Prostate gland (tissue), 2 donors: ENCODE data around the gene ARHGAP44. TPM values are rescaled to one million over a fixed set of nuclear protein-coding genes. Genes with fewer than 3 reads are reported as not detected.

Source experiments
- DNase-seq: peaks from one replicate; pipeline ENCODE4 v3.0.0-alpha.2; 2019; ENCODE audit warnings: low spot score
- H3K27ac ChIP-seq, 2 donors: fragments of 200-600 bp; sonication (generic); 2 replicates each; pipeline ENCODE4 v1.5.1; 2017 to 2019
- H3K27me3 ChIP-seq: fragments of 200-600 bp; sonication (generic); replicated peaks from 2 replicates; pipeline ENCODE4 v1.5.1; 2019; ENCODE audit not compliant: insufficient read depth
- H3K36me3 ChIP-seq, 2 donors: fragments of 200-600 bp; sonication (generic); 1 replicate in 1 of 2; 2 replicates in 1 of 2; pipeline versions ENCODE4 v1.5.1 to v1.8.1; 2017 to 2019
- H3K4me1 ChIP-seq: fragments of 200-600 bp; sonication (generic); replicated peaks from 2 replicates; pipeline ENCODE4 v1.5.1; 2019
- H3K4me3 ChIP-seq, 2 donors: fragments of 200-600 bp; sonication (generic); 2 replicates each; pipeline ENCODE4 v1.5.1; 2017 to 2019
- H3K9me3 ChIP-seq: fragments of 200-600 bp; sonication (generic); 2 replicates; pipeline ENCODE4 v1.5.1; 2017
- POLR2A ChIP-seq: fragments of 450-650 bp; IDR thresholded peaks from one replicate; pipeline ENCODE4 v1.6.1; 2016; ENCODE audit warnings: antibody characterized with exemption, mild to moderate bottlenecking
- POLR2AphosphoS5 ChIP-seq: sonication (generic); formaldehyde crosslinking; IDR thresholded peaks from one replicate; pipeline ENCODE4 v1.6.1; 2017; ENCODE audit warnings: antibody characterized with exemption
- WGBS: methylation state at CpG from one replicate; pipeline ENCODE4 v1.1.5; 2018; 5-methylcytosine and 5-hydroxymethylcytosine counted together
- intact Hi-C: fragments of 100-400 bp; cut with DNase I; formaldehyde crosslinking; loops from one replicate; pipeline ENCODE4 v1.14.2; 2022
- microRNA counts, 2 donors: library from miRNA; unstranded; fragments of <30 nt; microRNA quantifications; one replicate each; lab custom pipeline; 2016 to 2017
- microRNA-seq: library from miRNA; unstranded; fragments of <30 nt; microRNA quantifications from one replicate; pipeline ENCODE4, GENCODE V29; 2016
- small RNA-seq, 2 donors: library from RNA; depleted of rRNA; stranded (forward); fragments of <200 nt; gene quantifications; one replicate each; pipeline ENCODE3, GENCODE V24; 2016
- total RNA-seq, 2 donors: library from RNA; depleted of rRNA; stranded (reverse); fragments of >200 nt; gene quantifications; one replicate each; pipeline ENCODE4 v1.1.0, GENCODE V29; 2016
- TF ChIP-seq, protein P1 (sequence below), 4 experiments: fragments of 200-600 bp in 2 of 4; fragments of 450-650 bp in 2 of 4; sonication (generic) in 2 of 4; IDR thresholded peaks; 1 replicate in 3 of 4; 2 replicates in 1 of 4; pipeline ENCODE4 v1.5.1; 2016 to 2019; ENCODE audit warnings: antibody characterized with exemption in 4 of 4, mild to moderate bottlenecking in 2 of 4, moderate library complexity in 2 of 4

ARHGAP44 gene
- total RNA-seq, 2 donors from 2014 or later = 7.5 to 15.7 TPM

DNA sequence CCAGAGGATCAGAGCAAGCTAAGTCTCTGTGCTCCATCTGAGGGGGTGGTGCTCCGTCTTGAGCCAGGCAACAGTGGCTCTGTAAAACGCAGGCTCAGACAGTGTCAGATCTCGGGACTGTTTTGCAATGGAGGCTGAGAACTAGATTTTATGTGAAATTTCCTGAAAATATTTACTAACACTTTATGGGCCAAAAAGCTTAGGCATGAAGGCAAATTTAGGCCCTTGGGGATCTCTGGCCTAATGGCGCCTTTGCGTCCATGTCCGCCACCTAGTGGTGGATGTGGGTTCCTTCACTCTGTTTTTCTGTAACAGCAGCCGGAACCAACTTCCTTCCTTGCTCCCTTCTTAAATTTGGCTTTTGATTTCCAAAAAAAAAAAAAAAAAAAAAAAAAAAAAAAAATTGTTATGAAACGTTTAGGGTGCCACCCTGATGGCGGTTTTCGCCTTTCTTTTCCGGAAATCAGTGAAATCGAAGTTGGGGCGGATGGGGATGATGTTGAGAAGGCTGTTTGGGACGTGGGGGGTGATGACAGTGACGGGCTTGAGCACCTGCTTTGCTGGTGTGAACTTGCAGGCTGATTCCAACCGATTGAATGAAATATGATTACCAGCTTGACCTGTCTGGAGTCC, 242.5 kb downstream of the ARHGAP44 start:
- no peak for DNase-seq
- Histone ChIP-seq H3K4me1 (no peaks in the 10 kb centered on the region), H3K4me3 (no peak overlapping the region), H3K9me3 (no peaks in the 10 kb centered on the region), H3K27me3 (no peaks in the 10 kb centered on the region), H3K27ac (no peak overlapping the region), H3K36me3 (no peaks in the 10 kb centered on the region)
- 58% methylated on average over 16 of the region's 16 CpGs for WGBS
- intact Hi-C loops = loop anchor here (5.0 to 10.0 kb wide), 2 partner anchors 1270 to 1893 kb away; partner anchors contain the start of gene HS3ST3B1
- TF ChIP-seq POLR2A (no peak), POLR2AphosphoS5 (no peak)
- TF ChIP-seq, protein P1, sequence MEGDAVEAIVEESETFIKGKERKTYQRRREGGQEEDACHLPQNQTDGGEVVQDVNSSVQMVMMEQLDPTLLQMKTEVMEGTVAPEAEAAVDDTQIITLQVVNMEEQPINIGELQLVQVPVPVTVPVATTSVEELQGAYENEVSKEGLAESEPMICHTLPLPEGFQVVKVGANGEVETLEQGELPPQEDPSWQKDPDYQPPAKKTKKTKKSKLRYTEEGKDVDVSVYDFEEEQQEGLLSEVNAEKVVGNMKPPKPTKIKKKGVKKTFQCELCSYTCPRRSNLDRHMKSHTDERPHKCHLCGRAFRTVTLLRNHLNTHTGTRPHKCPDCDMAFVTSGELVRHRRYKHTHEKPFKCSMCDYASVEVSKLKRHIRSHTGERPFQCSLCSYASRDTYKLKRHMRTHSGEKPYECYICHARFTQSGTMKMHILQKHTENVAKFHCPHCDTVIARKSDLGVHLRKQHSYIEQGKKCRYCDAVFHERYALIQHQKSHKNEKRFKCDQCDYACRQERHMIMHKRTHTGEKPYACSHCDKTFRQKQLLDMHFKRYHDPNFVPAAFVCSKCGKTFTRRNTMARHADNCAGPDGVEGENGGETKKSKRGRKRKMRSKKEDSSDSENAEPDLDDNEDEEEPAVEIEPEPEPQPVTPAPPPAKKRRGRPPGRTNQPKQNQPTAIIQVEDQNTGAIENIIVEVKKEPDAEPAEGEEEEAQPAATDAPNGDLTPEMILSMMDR (IDR thresholded peaks at IDR 0.05) = peak; percentile 35 to 60 (median 48)

DNA sequence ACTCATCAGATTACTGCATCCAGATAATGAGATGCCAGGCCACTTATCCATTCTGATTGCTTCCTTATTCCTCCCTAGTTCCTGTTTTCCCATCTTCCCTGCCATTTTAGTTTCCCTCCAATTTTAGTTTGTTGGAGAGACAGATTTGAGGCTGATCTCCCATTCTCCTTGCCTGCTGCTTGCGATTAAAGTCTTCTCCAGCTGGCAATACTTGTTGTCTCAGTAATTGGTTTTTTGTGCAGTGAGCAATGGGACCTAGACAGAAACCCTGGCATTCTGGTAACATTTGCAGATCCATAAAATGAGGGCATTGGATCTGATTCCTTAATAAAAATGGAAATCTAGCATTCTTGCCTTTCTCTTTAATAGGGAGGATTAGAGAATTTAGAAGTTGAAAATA, 246.1 kb downstream of the ARHGAP44 start:
- 100% methylated on average over 1 of the region's 1 CpG for WGBS

DNA sequence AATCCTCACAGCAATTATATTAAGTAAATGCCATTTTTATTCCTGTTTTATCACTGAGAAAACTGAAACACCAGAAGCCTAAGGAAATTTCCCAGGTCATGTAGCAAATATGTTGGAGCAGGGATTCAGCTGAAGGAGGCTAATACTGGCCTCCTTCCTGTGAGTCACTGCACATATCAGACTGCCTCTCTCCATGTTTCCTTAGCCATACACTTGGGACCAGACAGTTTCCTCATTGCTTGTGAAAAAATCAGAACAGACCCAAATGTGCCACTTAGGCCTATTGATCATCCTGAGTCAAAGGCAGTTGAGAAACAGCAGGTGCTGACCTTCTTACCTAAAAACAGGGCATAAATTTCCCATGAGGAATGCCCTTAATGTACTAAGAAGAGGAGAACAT, 247.5 kb downstream of the ARHGAP44 start:
- intact Hi-C loops = loop anchor here (10.0 kb wide), 1 partner anchor 1888 kb away; no protein-coding TSS in a partner anchor
- Histone ChIP-seq H3K27ac (no peak overlapping the region), H3K27me3 (no peaks in the 10 kb centered on the region), H3K36me3 (no peaks in the 10 kb centered on the region), H3K4me1 (no peaks in the 10 kb centered on the region), H3K9me3 (no peaks in the 10 kb centered on the region), H3K4me3 (no peak overlapping the region)
- DNase-seq = no peak
- no peak for TF ChIP-seq POLR2AphosphoS5
- TF ChIP-seq POLR2A = no peak
- TF ChIP-seq, protein P1 (IDR thresholded peaks at IDR 0.05) = no peak

More for the DNA sequence above, 246.1 kb downstream of the ARHGAP44 start:
- no peak overlapping the region for H3K27ac ChIP-seq
- no peak for DNase-seq
- intact Hi-C loops = loop anchor here (10.0 kb wide), 1 partner anchor 1889 kb away; no protein-coding TSS in a partner anchor
- no peak overlapping the region for H3K4me3 ChIP-seq
- H3K36me3 ChIP-seq = no peaks in the 10 kb centered on the region
- H3K9me3 ChIP-seq = no peaks in the 10 kb centered on the region
- no peaks in the 10 kb centered on the region for H3K27me3 ChIP-seq
- TF ChIP-seq POLR2AphosphoS5 (no peak), POLR2A (no peak)
- TF ChIP-seq, protein P1 (IDR thresholded peaks at IDR 0.05) = no peak
- no peaks in the 10 kb centered on the region for H3K4me1 ChIP-seq

DNA sequence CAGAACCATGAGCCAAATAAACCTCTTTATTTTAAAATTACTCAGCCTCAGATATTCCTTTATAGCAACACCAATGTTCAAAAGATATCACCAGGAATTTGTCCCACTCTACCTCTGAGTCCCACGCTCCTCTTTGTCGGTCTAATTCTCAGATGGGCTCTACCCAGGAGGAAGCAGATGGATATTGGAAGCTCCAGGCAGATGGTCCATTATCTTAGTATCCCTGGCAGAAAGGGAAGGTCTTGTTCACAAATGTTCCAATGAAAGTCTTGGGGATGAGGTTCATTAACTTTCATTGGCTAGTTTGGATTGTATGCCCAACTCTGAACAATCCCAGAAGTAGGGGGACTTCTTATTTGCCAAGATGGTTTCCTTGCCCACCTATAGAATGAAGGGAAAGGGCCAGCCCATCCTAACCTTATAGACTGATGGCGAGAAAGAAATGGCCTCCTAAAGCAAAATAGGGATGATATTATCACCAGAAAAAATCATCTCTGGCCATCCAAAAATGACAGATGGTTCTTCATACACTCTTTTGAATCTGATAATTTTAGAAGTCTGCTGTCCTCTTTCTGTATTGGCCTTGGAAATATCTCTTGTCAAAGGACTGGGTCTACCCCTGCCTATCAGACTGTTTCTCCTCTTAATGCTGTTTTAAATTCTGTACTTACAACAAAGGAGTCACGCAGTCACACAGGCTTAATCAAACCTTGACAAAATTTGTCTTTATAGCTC, 249.8 kb downstream of the ARHGAP44 start:
- H3K27ac ChIP-seq = no peak overlapping the region
- H3K4me1 ChIP-seq = no peaks in the 10 kb centered on the region
- no peaks in the 10 kb centered on the region for H3K9me3 ChIP-seq
- 81% methylated on average over 4 of the region's 4 CpGs for WGBS
- intact Hi-C loops = loop anchor here (10.0 kb wide), 1 partner anchor 1886 kb away; no protein-coding TSS in a partner anchor
- TF ChIP-seq, protein P1 (IDR thresholded peaks at IDR 0.05) = no peak
- TF ChIP-seq POLR2A = no peak
- no peak for TF ChIP-seq POLR2AphosphoS5
- H3K27me3 ChIP-seq = no peaks in the 10 kb centered on the region
- H3K4me3 ChIP-seq = no peak overlapping the region
- DNase-seq = no peak
- H3K36me3 ChIP-seq = no peaks in the 10 kb centered on the region

MicroRNA genes within 50 kb of the gene (microRNA counts, 767-probe panel; counts per million panel counts)
- microRNA hsa-miR-1269b (lab: Ali Mortazavi, UCI) = 0 to 431 counts per million in 2 donors

Small RNA genes lying within 50 kb of the gene (microRNA-seq; reads per million reads assigned to microRNA genes)
- gene MIR1269B = not detected

Small RNA genes lying within 50 kb of the gene (small RNA-seq; reads per million reads assigned to genes)
- 0 reads per million in 2 donors for gene MIR1269B

Other genes starting within 250 kb of the ARHGAP44 start
- gene MYOCD, start 123.6 kb upstream of the ARHGAP44 start, total RNA-seq = 10 to 100 TPM in 1 of 2 donors, 1 to 10 TPM in 1; 8.5 to 43.8 TPM
- 100 to 1,000 TPM in 1 of 2 donors, 10 to 100 TPM in 1; 66.9 to 104 TPM for gene ELAC2, start 228.5 kb downstream of the ARHGAP44 start, total RNA-seq